ENCODE data around the gene ZNF14.
"Not testable (repeated sequence)": the region's sequence is repeated elsewhere in the genome, so short reads cannot be mapped to it uniquely, and the experiment has no call there.

- TF ChIP-seq POLR2A (IDR thresholded peaks at IDR 0.05; ENCODE audit: low read depth, low read length); GATA2 (IDR thresholded peaks at IDR 0.05; ENCODE audit: insufficient read depth, insufficient read length, low read depth, low read length); EZH2 (IDR thresholded peaks at IDR 0.05; ENCODE audit: borderline replicate concordance, low read depth, low read length, severe bottlenecking); POLR2AphosphoS5 (IDR thresholded peaks at IDR 0.05; ENCODE audit: insufficient read depth, low read depth, low read length); MYC (IDR thresholded peaks at IDR 0.05; ENCODE audit: low read depth, low read length); JUN (IDR thresholded peaks at IDR 0.05; ENCODE audit: borderline replicate concordance, insufficient read depth, insufficient read length, low read depth); FOS (IDR thresholded peaks at IDR 0.05; ENCODE audit: borderline replicate concordance, insufficient read depth, low read length): not testable (repeated sequence)
- TF ChIP-seq, protein P1, sequence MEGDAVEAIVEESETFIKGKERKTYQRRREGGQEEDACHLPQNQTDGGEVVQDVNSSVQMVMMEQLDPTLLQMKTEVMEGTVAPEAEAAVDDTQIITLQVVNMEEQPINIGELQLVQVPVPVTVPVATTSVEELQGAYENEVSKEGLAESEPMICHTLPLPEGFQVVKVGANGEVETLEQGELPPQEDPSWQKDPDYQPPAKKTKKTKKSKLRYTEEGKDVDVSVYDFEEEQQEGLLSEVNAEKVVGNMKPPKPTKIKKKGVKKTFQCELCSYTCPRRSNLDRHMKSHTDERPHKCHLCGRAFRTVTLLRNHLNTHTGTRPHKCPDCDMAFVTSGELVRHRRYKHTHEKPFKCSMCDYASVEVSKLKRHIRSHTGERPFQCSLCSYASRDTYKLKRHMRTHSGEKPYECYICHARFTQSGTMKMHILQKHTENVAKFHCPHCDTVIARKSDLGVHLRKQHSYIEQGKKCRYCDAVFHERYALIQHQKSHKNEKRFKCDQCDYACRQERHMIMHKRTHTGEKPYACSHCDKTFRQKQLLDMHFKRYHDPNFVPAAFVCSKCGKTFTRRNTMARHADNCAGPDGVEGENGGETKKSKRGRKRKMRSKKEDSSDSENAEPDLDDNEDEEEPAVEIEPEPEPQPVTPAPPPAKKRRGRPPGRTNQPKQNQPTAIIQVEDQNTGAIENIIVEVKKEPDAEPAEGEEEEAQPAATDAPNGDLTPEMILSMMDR (IDR thresholded peaks at IDR 0.05; ENCODE audit: extremely low read depth in 1 of 2, insufficient read depth in 1 of 2, low read depth in 1 of 2, low read length in 2 of 2), result not testable (repeated sequence)
- TF ChIP-seq, protein P2, sequence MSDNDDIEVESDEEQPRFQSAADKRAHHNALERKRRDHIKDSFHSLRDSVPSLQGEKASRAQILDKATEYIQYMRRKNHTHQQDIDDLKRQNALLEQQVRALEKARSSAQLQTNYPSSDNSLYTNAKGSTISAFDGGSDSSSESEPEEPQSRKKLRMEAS (IDR thresholded peaks at IDR 0.05; ENCODE audit: insufficient read depth, insufficient read length), result not testable (repeated sequence)
Measured at GRCh38 chr19:19781791-19782190, 48.9 kb upstream of the ZNF14 start.
